SK-N-SH (cell line): Measurements from ENCODE around the gene KCTD7. TPM values are rescaled to one million over a fixed set of nuclear protein-coding genes. Genes with fewer than 3 reads are reported as not detected.
"Not testable (repeated sequence)": the region's sequence is repeated elsewhere in the genome, so short reads cannot be mapped to it uniquely, and the experiment has no call there.

Experiments
- CTCF ChIA-PET: fragments of 300-600, 350-600 bp; formaldehyde crosslinking; extraction: SDS; loops from one replicate; lab custom pipeline; 2021; lab: Yijun Ruan, JAX
- POLR2A ChIA-PET: fragments of 350-600 bp; sonication (Branson Sonifier 250); formaldehyde crosslinking; extraction: SDS; loops from one replicate; lab custom pipeline; 2020; ENCODE audit warnings: antibody characterized with exemption, inconsistent platforms; lab: Yijun Ruan, JAX
- DNase-seq: peaks from one replicate; pipeline ENCODE4 v3.0.0; 2012
- H2AFZ ChIP-seq: fragments of 200-600 bp; sonication (generic); 2 replicates; pipeline ENCODE4 v1.8.1; 2016; ENCODE audit warnings: antibody characterized with exemption, mild to moderate bottlenecking, low read depth
- H3F3A ChIP-seq: fragments of 200-600 bp; sonication (generic); replicated peaks from 2 replicates; pipeline ENCODE3; 2016; ENCODE audit warnings: antibody characterized with exemption, mild to moderate bottlenecking; ENCODE audit not compliant: insufficient read depth
- H3K27ac ChIP-seq, 2 experiments: fragments of 200-500 bp in 1 of 2; fragments of 200-600 bp in 1 of 2; sonication (Bioruptor generic) in 1 of 2; sonication (generic), shearing (Covaris generic) in 1 of 2; 2 replicates each; pipeline versions ENCODE4 v1.5.1 to v1.6.1; 2014 to 2016; ENCODE audit warnings: low read depth in 2 of 2, inconsistent platforms in 1 of 2, low read length in 1 of 2, mild to moderate bottlenecking in 1 of 2, mixed read lengths in 1 of 2
- H3K27me3 ChIP-seq: fragments of 200-600 bp; sonication (generic), shearing (Covaris generic); 2 replicates; pipeline ENCODE4 v1.6.1; 2016; ENCODE audit warnings: mixed run types; ENCODE audit not compliant: insufficient read depth
- H3K36me3 ChIP-seq, 2 experiments: fragments of 200-500 bp in 1 of 2; fragments of 200-600 bp in 1 of 2; sonication (Bioruptor generic) in 1 of 2; sonication (generic) in 1 of 2; replicated peaks in 1 of 2; 2 replicates each; pipeline versions ENCODE3 to v1.5.1; 2014 to 2016; ENCODE audit warnings: low read length in 1 of 2, mild to moderate bottlenecking in 1 of 2; ENCODE audit not compliant: insufficient read depth in 2 of 2, control insufficient read depth in 1 of 2
- H3K4me1 ChIP-seq, 2 experiments: fragments of 200-500 bp in 1 of 2; fragments of 200-600 bp in 1 of 2; sonication (Bioruptor generic) in 1 of 2; sonication (generic), shearing (Covaris generic) in 1 of 2; 2 replicates each; pipeline versions ENCODE4 v1.5.1 to v1.6.1; 2014 to 2016; ENCODE audit warnings: low read depth in 1 of 2, low read length in 1 of 2, mixed run types in 1 of 2; ENCODE audit not compliant: insufficient read depth in 2 of 2, control insufficient read depth in 1 of 2
- H3K4me2 ChIP-seq: fragments of 200-600 bp; sonication (generic), shearing (Covaris generic); 2 replicates; pipeline ENCODE4 v1.6.1; 2017; ENCODE audit warnings: mixed run types
- H3K4me3 ChIP-seq, 2 experiments: fragments of 200-500 bp in 1 of 2; fragments of 200-600 bp in 1 of 2; sonication (Bioruptor generic) in 1 of 2; sonication (generic), shearing (Covaris generic) in 1 of 2; 2 replicates each; pipeline versions ENCODE4 v1.5.1 to v1.8.1; 2014 to 2016; ENCODE audit warnings: low read depth in 2 of 2, inconsistent platforms in 1 of 2, low read length in 1 of 2, mild to moderate bottlenecking in 1 of 2, mixed read lengths in 1 of 2, moderate library complexity in 1 of 2
- H3K79me2 ChIP-seq: fragments of 200-600 bp; sonication (generic); 2 replicates; pipeline ENCODE4 v1.8.1; 2017; ENCODE audit warnings: mild to moderate bottlenecking; ENCODE audit not compliant: insufficient read depth
- H3K9ac ChIP-seq: fragments of 200-600 bp; sonication (generic); 2 replicates; pipeline ENCODE4 v1.6.1; 2017; ENCODE audit warnings: mixed run types
- H3K9me2 ChIP-seq: fragments of 200-600 bp; sonication (generic); 2 replicates; pipeline ENCODE4 v1.6.1; 2017; ENCODE audit warnings: mixed run types
- H3K9me3 ChIP-seq: fragments of 200-600 bp; sonication (generic); 2 replicates; pipeline ENCODE4 v1.6.1; 2017; ENCODE audit warnings: mixed run types, mild to moderate bottlenecking, moderate library complexity
- H4K20me1 ChIP-seq: fragments of 200-600 bp; sonication (generic); 2 replicates; pipeline ENCODE4 v1.6.1; 2017; ENCODE audit warnings: mild to moderate bottlenecking, mixed run types; ENCODE audit not compliant: insufficient read depth
- CHD2 ChIP-seq: fragments of 150-350 bp; IDR thresholded peaks from 2 replicates; pipeline ENCODE4 v1.6.1; 2018; ENCODE audit warnings: low read length; ENCODE audit not compliant: partially characterized antibody
- CTCF ChIP-seq: fragments of 200-600 bp; sonication (generic); IDR thresholded peaks from 2 replicates; pipeline ENCODE4 v1.6.1; 2017; ENCODE audit warnings: antibody characterized with exemption, mild to moderate bottlenecking, moderate library complexity
- GATA2 ChIP-seq: sonication (generic); formaldehyde crosslinking; IDR thresholded peaks from 2 replicates; pipeline ENCODE4 v1.5.0; 2020; ENCODE audit warnings: mild to moderate bottlenecking, missing genetic modification reagents
- MEF2A ChIP-seq: IDR thresholded peaks from 2 replicates; pipeline ENCODE4 v1.4.0; 2012; ENCODE audit warnings: low read depth, borderline replicate concordance
- NRF1 ChIP-seq: IDR thresholded peaks from 2 replicates; pipeline ENCODE4 v1.6.1; 2012; ENCODE audit warnings: low read depth, mild to moderate bottlenecking, low read length
- PBX3 ChIP-seq: IDR thresholded peaks from 2 replicates; pipeline ENCODE4; 2012
- RAD21 ChIP-seq: IDR thresholded peaks from 2 replicates; pipeline ENCODE4 v1.6.1; 2012; ENCODE audit warnings: mild to moderate bottlenecking, low read length
- RCOR1 ChIP-seq: fragments of 150-350 bp; IDR thresholded peaks from 2 replicates; pipeline ENCODE4 v1.6.1; 2017; ENCODE audit warnings: antibody characterized with exemption, low read length
- REST ChIP-seq: IDR thresholded peaks from 2 replicates; pipeline ENCODE4 v1.6.1; 2012; ENCODE audit warnings: mild to moderate bottlenecking, low read depth, low read length, moderate library complexity
- RXRA ChIP-seq: IDR thresholded peaks from 2 replicates; pipeline ENCODE4 v1.4.0; 2012; ENCODE audit warnings: low read depth, mild to moderate bottlenecking, borderline replicate concordance
- TAF1 ChIP-seq: IDR thresholded peaks from 2 replicates; pipeline ENCODE4 v1.6.1; 2012; ENCODE audit warnings: low read depth, mild to moderate bottlenecking, low read length, moderate library complexity, borderline replicate concordance
- USF1 ChIP-seq: IDR thresholded peaks from 2 replicates; pipeline ENCODE4 v1.4.0; 2012; ENCODE audit warnings: low read depth, borderline replicate concordance
- WGBS: methylation state at CpG from one replicate; pipeline ENCODE4 v1.1.6; 2017; ENCODE audit warnings: low lambda C conversion rate; 5-methylcytosine and 5-hydroxymethylcytosine counted together
- polyA plus RNA-seq, 3 experiments: library from polyadenylated mRNA; depleted of rRNA; stranded (reverse); fragments of >200 nt; gene quantifications; 2 replicates each; pipeline ENCODE4 v1.2.3, GENCODE V29; 2012
- TF ChIP-seq, protein P1 (sequence below): IDR thresholded peaks from 2 replicates; pipeline ENCODE4 v1.4.0; 2012; ENCODE audit warnings: low read depth
- TF ChIP-seq, protein P2 (sequence below): IDR thresholded peaks from 2 replicates; pipeline ENCODE4 v1.4.0; 2012; ENCODE audit warnings: low read depth, borderline replicate concordance

KCTD7 gene
- polyA plus RNA-seq, 1 of the 3 experiments (the other 2 are of a cell fraction) = 19.5 TPM

DNA sequence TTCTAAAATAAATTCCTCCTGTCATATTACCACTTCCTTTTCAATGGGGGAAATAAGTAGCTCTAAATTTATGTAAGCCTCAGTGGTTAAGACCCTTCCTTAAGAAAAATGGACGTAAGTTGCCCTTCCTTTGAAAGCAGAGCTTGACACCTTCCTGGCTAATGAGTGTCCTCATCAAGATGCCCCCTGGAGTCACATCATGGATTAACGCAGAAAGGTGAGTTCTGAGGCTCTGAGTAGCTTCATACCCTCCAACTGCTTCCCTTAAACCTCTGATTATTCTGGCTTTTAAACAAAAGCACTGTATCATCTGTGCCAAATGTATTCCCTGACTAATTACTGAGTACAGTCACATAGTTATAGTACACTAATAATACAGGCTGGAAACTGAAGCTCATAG is 14.7 kb downstream of the KCTD7 start:
- no peak overlapping the region for H3K9ac ChIP-seq
- no peaks in the 10 kb centered on the region for H3K9me3 ChIP-seq
- H3K4me1 ChIP-seq = peaks cover 0 to 2% of the 10 kb centered on the region in 2 experiments; a peak in 1 of 4 replicates
- CTCF ChIA-PET = interaction anchor here (0.6 to 5.3 kb wide), 6 partner anchors 10 to 615 kb away, joined by 3 to 23 read pairs (median 8); no protein-coding TSS in a partner anchor
- H3K79me2 ChIP-seq = no peaks in the 10 kb centered on the region
- TF ChIP-seq, protein P1, sequence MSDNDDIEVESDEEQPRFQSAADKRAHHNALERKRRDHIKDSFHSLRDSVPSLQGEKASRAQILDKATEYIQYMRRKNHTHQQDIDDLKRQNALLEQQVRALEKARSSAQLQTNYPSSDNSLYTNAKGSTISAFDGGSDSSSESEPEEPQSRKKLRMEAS = no peak
- no peak for TF ChIP-seq CTCF
- no peak for TF ChIP-seq CHD2
- no peak for TF ChIP-seq USF1
- TF ChIP-seq PBX3 = no peak
- TF ChIP-seq RXRA = no peak
- no peak for TF ChIP-seq RCOR1
- no peak for TF ChIP-seq TAF1
- TF ChIP-seq REST = no peak
- no peak for TF ChIP-seq GATA2 (CRISPR knock-in tag)
- TF ChIP-seq, protein P2, sequence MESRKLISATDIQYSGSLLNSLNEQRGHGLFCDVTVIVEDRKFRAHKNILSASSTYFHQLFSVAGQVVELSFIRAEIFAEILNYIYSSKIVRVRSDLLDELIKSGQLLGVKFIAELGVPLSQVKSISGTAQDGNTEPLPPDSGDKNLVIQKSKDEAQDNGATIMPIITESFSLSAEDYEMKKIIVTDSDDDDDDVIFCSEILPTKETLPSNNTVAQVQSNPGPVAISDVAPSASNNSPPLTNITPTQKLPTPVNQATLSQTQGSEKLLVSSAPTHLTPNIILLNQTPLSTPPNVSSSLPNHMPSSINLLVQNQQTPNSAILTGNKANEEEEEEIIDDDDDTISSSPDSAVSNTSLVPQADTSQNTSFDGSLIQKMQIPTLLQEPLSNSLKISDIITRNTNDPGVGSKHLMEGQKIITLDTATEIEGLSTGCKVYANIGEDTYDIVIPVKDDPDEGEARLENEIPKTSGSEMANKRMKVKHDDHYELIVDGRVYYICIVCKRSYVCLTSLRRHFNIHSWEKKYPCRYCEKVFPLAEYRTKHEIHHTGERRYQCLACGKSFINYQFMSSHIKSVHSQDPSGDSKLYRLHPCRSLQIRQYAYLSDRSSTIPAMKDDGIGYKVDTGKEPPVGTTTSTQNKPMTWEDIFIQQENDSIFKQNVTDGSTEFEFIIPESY = no peak
- no peak for TF ChIP-seq RAD21
- no peak for TF ChIP-seq MEF2A
- TF ChIP-seq NRF1 = no peak
- no peak overlapping the region for H2AFZ ChIP-seq
- 94% methylated on average over 2 of the region's 2 CpGs for WGBS
- H3K4me3 ChIP-seq = no peak overlapping the region
- H3K27me3 ChIP-seq = no peaks in the 10 kb centered on the region
- H3K27ac ChIP-seq = no peak overlapping the region
- POLR2A ChIA-PET = interaction anchor here (1.2 kb wide), 1 partner anchor 12 kb away, joined by 3 read pairs; no protein-coding TSS in a partner anchor
- H3F3A ChIP-seq = no peaks in the 10 kb centered on the region
- H3K4me2 ChIP-seq = no peak overlapping the region
- H3K36me3 ChIP-seq = peaks cover 55 to 59% of the 10 kb centered on the region in 2 experiments
- H3K9me2 ChIP-seq = no peaks in the 10 kb centered on the region
- H4K20me1 ChIP-seq = no peaks in the 10 kb centered on the region
- DNase-seq = no peak

GRCh38 chr7:66651026-66651425 is 22.3 kb downstream of the KCTD7 start:
- H3K27me3 ChIP-seq, DNase-seq, H3K9me3 ChIP-seq, H3K36me3 ChIP-seq, H3K9ac ChIP-seq, H3K4me1 ChIP-seq, H4K20me1 ChIP-seq, H3K4me2 ChIP-seq, H3K9me2 ChIP-seq, H2AFZ ChIP-seq, H3K27ac ChIP-seq, H3K4me3 ChIP-seq: not testable (repeated sequence)
- peaks cover 46% of the 10 kb centered on the region for H3F3A ChIP-seq
- peaks cover 33% of the 10 kb centered on the region for H3K79me2 ChIP-seq
- WGBS = 96% methylated on average over 6 of the region's 6 CpGs
- ChIA-PET POLR2A (interaction anchor here (0.6 kb wide), 1 partner anchor 74 kb away, joined by 3 read pairs; no protein-coding TSS in a partner anchor), CTCF (interaction anchor here (1.3 kb wide), 1 partner anchor 10 kb away, joined by 4 read pairs; no protein-coding TSS in a partner anchor)
